Measurements from ENCODE around the gene SUCO. TPM values are rescaled to one million over a fixed set of nuclear protein-coding genes. Genes with fewer than 3 reads are reported as not detected.
A peak's percentile ranks its signal among the peaks of the same experiment; 100 is the strongest.

The SUCO gene
- total and polyA plus RNA-seq, 2 of the 13 experiments (the other 11 are each of a cell fraction or from before 2014, with no cell fraction given): 12.6 to 25.5 TPM

DNA sequence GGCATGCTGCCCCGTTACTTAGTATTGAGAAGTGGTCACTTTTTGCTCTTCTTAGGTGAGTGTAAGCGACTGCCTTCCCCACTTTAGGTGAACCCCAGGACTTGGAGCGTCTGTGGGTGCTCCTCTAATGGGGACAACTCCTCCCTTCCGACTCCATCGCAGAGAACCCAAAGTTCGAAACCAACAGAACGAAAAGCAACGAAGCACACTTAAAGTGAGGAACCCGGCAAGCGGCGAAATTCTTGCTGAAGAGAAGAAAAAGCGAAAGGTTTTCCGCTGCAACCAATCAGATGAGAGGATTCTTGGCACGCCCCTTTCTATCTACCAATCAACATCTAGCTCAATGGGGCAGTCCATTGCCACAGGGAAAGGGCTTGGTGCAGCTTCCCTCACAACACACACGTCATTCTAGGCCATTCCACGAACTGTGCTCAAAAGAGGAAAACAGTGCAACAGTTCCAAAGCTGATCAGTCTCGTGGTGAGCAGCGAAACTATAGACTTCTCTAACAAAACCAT lies 709 bp upstream of the SUCO start (continued):
- 0 out of 2 replicates have a peak, but pooled peaks have one; percentile 24 for TF ChIP-seq ZSCAN9 (CRISPR knock-in tag; IDR thresholded peaks at IDR 0.05; ENCODE audit: borderline replicate concordance)
- peak; percentile 70; the same call in 1 of the 2 replicates for TF ChIP-seq ZFY (CRISPR knock-in tag; IDR thresholded peaks at IDR 0.05)
- no peak for TF ChIP-seq ZNF552 (CRISPR knock-in tag; IDR thresholded peaks at IDR 0.05; ENCODE audit: borderline replicate concordance)
- no peak for TF ChIP-seq ZNF234 (CRISPR knock-in tag; conservative IDR thresholded peaks at IDR 0.05)
- no peak for TF ChIP-seq ZNF776 (CRISPR knock-in tag; IDR thresholded peaks at IDR 0.05)
- TF ChIP-seq, protein P1, sequence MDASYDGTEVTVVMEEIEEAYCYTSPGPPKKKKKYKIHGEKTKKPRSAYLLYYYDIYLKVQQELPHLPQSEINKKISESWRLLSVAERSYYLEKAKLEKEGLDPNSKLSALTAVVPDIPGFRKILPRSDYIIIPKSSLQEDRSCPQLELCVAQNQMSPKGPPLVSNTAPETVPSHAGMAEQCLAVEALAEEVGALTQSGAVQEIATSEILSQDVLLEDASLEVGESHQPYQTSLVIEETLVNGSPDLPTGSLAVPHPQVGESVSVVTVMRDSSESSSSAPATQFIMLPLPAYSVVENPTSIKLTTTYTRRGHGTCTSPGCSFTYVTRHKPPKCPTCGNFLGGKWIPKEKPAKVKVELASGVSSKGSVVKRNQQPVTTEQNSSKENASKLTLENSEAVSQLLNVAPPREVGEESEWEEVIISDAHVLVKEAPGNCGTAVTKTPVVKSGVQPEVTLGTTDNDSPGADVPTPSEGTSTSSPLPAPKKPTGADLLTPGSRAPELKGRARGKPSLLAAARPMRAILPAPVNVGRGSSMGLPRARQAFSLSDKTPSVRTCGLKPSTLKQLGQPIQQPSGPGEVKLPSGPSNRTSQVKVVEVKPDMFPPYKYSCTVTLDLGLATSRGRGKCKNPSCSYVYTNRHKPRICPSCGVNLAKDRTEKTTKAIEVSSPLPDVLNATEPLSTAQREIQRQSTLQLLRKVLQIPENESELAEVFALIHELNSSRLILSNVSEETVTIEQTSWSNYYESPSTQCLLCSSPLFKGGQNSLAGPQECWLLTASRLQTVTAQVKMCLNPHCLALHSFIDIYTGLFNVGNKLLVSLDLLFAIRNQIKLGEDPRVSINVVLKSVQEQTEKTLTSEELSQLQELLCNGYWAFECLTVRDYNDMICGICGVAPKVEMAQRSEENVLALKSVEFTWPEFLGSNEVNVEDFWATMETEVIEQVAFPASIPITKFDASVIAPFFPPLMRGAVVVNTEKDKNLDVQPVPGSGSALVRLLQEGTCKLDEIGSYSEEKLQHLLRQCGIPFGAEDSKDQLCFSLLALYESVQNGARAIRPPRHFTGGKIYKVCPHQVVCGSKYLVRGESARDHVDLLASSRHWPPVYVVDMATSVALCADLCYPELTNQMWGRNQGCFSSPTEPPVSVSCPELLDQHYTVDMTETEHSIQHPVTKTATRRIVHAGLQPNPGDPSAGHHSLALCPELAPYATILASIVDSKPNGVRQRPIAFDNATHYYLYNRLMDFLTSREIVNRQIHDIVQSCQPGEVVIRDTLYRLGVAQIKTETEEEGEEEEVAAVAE (CRISPR knock-in tag; IDR thresholded peaks at IDR 0.05; ENCODE audit: borderline replicate concordance): peak; percentile 97
- peak; percentile 50; the same call in 1 of the 2 replicates for TF ChIP-seq SIN3A (IDR thresholded peaks at IDR 0.05; ENCODE audit: borderline replicate concordance, low read depth, low read length)
- TF ChIP-seq CBX2 (IDR thresholded peaks at IDR 0.05; ENCODE audit: low read depth, low read length): no peak
- TF ChIP-seq CBX2 (CRISPR knock-in tag; IDR thresholded peaks at IDR 0.05; ENCODE audit: low read depth): no peak
- no peak for TF ChIP-seq ZNF570 (CRISPR knock-in tag; IDR thresholded peaks at IDR 0.05; ENCODE audit: borderline replicate concordance)
- peak; percentile 63; the same call in 1 of the 2 replicates for TF ChIP-seq ZSCAN31 (CRISPR knock-in tag; IDR thresholded peaks at IDR 0.05; ENCODE audit: low read depth)
- TF ChIP-seq ZNF138 (CRISPR knock-in tag; IDR thresholded peaks at IDR 0.05; ENCODE audit: low read depth): 0 out of 2 replicates have a peak, but pooled peaks have one; percentile 56
- 0 out of 2 replicates have a peak, but pooled peaks have one; percentile 28 for TF ChIP-seq SAP130 (CRISPR knock-in tag; IDR thresholded peaks at IDR 0.05; ENCODE audit: low read depth)
- TF ChIP-seq ZNF12 (CRISPR knock-in tag; IDR thresholded peaks at IDR 0.05): 0 out of 2 replicates have a peak, but pooled peaks have one; percentile 7
- TF ChIP-seq, protein P2, sequence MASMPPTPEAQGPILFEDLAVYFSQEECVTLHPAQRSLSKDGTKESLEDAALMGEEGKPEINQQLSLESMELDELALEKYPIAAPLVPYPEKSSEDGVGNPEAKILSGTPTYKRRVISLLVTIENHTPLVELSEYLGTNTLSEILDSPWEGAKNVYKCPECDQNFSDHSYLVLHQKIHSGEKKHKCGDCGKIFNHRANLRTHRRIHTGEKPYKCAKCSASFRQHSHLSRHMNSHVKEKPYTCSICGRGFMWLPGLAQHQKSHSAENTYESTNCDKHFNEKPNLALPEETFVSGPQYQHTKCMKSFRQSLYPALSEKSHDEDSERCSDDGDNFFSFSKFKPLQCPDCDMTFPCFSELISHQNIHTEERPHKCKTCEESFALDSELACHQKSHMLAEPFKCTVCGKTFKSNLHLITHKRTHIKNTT (CRISPR knock-in tag; IDR thresholded peaks at IDR 0.05): no peak
- TF ChIP-seq ZNF713 (CRISPR knock-in tag; IDR thresholded peaks at IDR 0.05): no peak
- no peak for TF ChIP-seq ZNF564 (CRISPR knock-in tag; IDR thresholded peaks at IDR 0.05)
- peak; percentile 68; the same call in 1 of the 2 replicates for TF ChIP-seq TARDBP (CRISPR knock-in tag; IDR thresholded peaks at IDR 0.05)
- TF ChIP-seq TAF1 (CRISPR knock-in tag; IDR thresholded peaks at IDR 0.05): no peak
- 0 out of 2 replicates have a peak, but pooled peaks have one; percentile 31 for TF ChIP-seq ZZZ3 (CRISPR knock-in tag; IDR thresholded peaks at IDR 0.05; ENCODE audit: borderline replicate concordance)
- no peak for TF ChIP-seq KLF11 (CRISPR knock-in tag; IDR thresholded peaks at IDR 0.05)
- TF ChIP-seq ZNF317 (CRISPR knock-in tag; IDR thresholded peaks at IDR 0.05): no peak
- peak; percentile 49 for TF ChIP-seq BHLHE40 (IDR thresholded peaks at IDR 0.05; ENCODE audit: low read length)
- TF ChIP-seq ZMYM4 (CRISPR knock-in tag; IDR thresholded peaks at IDR 0.05): no peak
- TF ChIP-seq SNAPC2 (CRISPR knock-in tag; IDR thresholded peaks at IDR 0.05): peak; percentile 92
- TF ChIP-seq ZNF441 (CRISPR knock-in tag; IDR thresholded peaks at IDR 0.05; ENCODE audit: borderline replicate concordance): no peak
- no peak for TF ChIP-seq JUNB (CRISPR knock-in tag; IDR thresholded peaks at IDR 0.05; ENCODE audit: borderline replicate concordance)
- peak; percentile 44; the same call in 1 of the 2 replicates for TF ChIP-seq ZNF772 (CRISPR knock-in tag; IDR thresholded peaks at IDR 0.05)

Measured in HepG2 (cell line).